HEK293T (cell line): ENCODE results near the gene QKI.

ENCODE experiments used
- CTCF ChIA-PET: fragments of 350-600 bp; formaldehyde crosslinking; extraction: SDS; loops from one replicate; lab custom pipeline; 2021; ENCODE audit warnings: antibody characterized with exemption, inconsistent platforms; lab: Yijun Ruan, JAX
- POLR2A ChIA-PET: fragments of 350-600 bp; formaldehyde crosslinking; extraction: SDS; loops from one replicate; lab custom pipeline; 2020; ENCODE audit warnings: antibody characterized with exemption, inconsistent platforms; lab: Yijun Ruan, JAX
- DNase-seq: peaks from one replicate; pipeline ENCODE4 v3.0.0; 2012; ENCODE audit warnings: mixed read lengths; ENCODE audit errors: extremely low spot score
- ARNT ChIP-seq: fragments of 450-650 bp; IDR thresholded peaks from 2 replicates; pipeline ENCODE4 v1.6.1; 2017; ENCODE audit warnings: mild to moderate bottlenecking
- BHLHE40 ChIP-seq: fragments of 450-650 bp; IDR thresholded peaks from 2 replicates; pipeline ENCODE4 v1.6.1; 2016; ENCODE audit warnings: mild to moderate bottlenecking, moderate library complexity, borderline replicate concordance
- CTBP1 ChIP-seq: fragments of 450-650 bp; IDR thresholded peaks from 2 replicates; pipeline ENCODE4 v1.6.1; 2016; ENCODE audit warnings: borderline replicate concordance
- ELF4 ChIP-seq: fragments of 450-650 bp; IDR thresholded peaks from 2 replicates; pipeline ENCODE4 v1.6.1; 2017; ENCODE audit warnings: antibody characterized with exemption
- FOXA1 ChIP-seq: fragments of 450-650 bp; IDR thresholded peaks from 2 replicates; pipeline ENCODE4 v1.6.1; 2016; ENCODE audit warnings: mild to moderate bottlenecking
- FOXK2 ChIP-seq: fragments of 450-650 bp; IDR thresholded peaks from 2 replicates; pipeline ENCODE4 v1.6.1; 2016; ENCODE audit warnings: mild to moderate bottlenecking
- FOXM1 ChIP-seq: fragments of 450-650 bp; IDR thresholded peaks from 2 replicates; pipeline ENCODE4 v1.6.1; 2017; ENCODE audit warnings: mild to moderate bottlenecking, borderline replicate concordance
- HDGF ChIP-seq: fragments of 450-650 bp; IDR thresholded peaks from 2 replicates; pipeline ENCODE4 v1.6.1; 2017; ENCODE audit warnings: antibody characterized with exemption, borderline replicate concordance
- L3MBTL2 ChIP-seq: fragments of 450-650 bp; conservative IDR thresholded peaks from 2 replicates; pipeline ENCODE4 v1.6.1; 2016; ENCODE audit warnings: mild to moderate bottlenecking
- LEF1 ChIP-seq: fragments of 450-650 bp; IDR thresholded peaks from 2 replicates; pipeline ENCODE4 v1.6.1; 2017; ENCODE audit warnings: mild to moderate bottlenecking, borderline replicate concordance
- NFRKB ChIP-seq: fragments of 450-650 bp; IDR thresholded peaks from 2 replicates; pipeline ENCODE4 v1.6.1; 2016; ENCODE audit warnings: mild to moderate bottlenecking, moderate library complexity
- SP1 ChIP-seq: fragments of 450-650 bp; IDR thresholded peaks from 2 replicates; pipeline ENCODE4 v1.6.1; 2017
- SUZ12 ChIP-seq: fragments of 450-650 bp; IDR thresholded peaks from 2 replicates; pipeline ENCODE4 v1.6.1; 2016; ENCODE audit warnings: mild to moderate bottlenecking
- TARDBP ChIP-seq: fragments of 450-650 bp; IDR thresholded peaks from 2 replicates; pipeline ENCODE4 v1.6.1; 2016
- ZNF384 ChIP-seq: fragments of 450-650 bp; IDR thresholded peaks from 2 replicates; pipeline ENCODE4 v1.6.1; 2016
- TF ChIP-seq, protein P1 (sequence below): fragments of 450-650 bp; IDR thresholded peaks from 2 replicates; pipeline ENCODE4 v1.6.1; 2016

Gene QKI

DNA sequence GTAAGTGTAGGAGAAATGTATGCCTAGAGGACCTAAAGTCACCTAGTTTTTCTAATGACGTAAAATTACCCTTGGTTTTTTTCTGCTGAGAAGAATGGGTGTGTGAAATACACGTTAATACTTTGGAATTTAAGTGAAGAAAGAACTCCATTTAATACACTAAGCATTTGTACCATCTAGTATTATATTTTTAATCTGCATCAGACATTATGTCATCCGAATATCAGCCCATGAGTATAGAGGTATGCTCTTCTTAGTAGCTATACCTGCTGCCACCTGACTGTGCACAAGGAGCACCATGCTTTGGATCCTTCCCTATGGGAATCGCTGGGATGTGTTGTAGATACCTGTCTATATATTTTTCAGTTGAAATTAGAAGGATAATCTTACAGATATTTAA, 106.4 kb downstream of the QKI start:
- TF ChIP-seq NFRKB: no peak
- no peak for TF ChIP-seq CTBP1
- TF ChIP-seq TARDBP: no peak
- no peak for TF ChIP-seq ZNF384
- TF ChIP-seq HDGF: no peak
- TF ChIP-seq FOXA1: no peak
- TF ChIP-seq FOXM1: no peak
- TF ChIP-seq ARNT: no peak
- TF ChIP-seq LEF1: no peak
- no peak for TF ChIP-seq ELF4
- no peak for TF ChIP-seq SUZ12
- no peak for TF ChIP-seq BHLHE40
- TF ChIP-seq L3MBTL2: no peak
- TF ChIP-seq SP1: no peak
- TF ChIP-seq, protein P1, sequence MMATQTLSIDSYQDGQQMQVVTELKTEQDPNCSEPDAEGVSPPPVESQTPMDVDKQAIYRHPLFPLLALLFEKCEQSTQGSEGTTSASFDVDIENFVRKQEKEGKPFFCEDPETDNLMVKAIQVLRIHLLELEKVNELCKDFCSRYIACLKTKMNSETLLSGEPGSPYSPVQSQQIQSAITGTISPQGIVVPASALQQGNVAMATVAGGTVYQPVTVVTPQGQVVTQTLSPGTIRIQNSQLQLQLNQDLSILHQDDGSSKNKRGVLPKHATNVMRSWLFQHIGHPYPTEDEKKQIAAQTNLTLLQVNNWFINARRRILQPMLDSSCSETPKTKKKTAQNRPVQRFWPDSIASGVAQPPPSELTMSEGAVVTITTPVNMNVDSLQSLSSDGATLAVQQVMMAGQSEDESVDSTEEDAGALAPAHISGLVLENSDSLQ: no peak
- no peak for TF ChIP-seq FOXK2
- DNase-seq: no peak
- ChIA-PET CTCF (no interaction called here), POLR2A (no interaction called here)

DNA sequence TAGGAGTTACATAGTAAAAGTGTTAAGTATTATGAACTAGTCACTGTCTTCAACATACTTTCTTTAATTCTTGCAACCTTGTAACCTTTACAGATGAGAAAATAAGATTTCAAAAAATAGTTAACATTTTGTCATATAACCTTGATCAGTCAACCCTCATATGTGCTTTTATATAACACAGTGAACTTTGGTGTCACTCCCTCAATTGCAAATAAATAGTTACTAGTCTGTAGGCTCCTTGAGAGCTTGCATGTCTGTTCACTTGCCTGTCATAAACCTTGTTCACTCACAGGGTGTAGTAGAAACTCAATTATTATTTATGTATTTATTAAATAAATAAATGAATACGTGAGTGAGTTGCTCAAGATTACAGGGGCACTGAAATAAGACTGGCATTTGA, 107.5 kb downstream of the QKI start:
- ChIA-PET CTCF (no interaction called here), POLR2A (no interaction called here)
- no peak for TF ChIP-seq ELF4
- TF ChIP-seq HDGF: no peak
- TF ChIP-seq ARNT: no peak
- TF ChIP-seq FOXA1: no peak
- no peak for TF ChIP-seq TARDBP
- TF ChIP-seq SUZ12: no peak
- TF ChIP-seq, protein P1: no peak
- TF ChIP-seq NFRKB: no peak
- no peak for TF ChIP-seq FOXM1
- DNase-seq: no peak

DNA sequence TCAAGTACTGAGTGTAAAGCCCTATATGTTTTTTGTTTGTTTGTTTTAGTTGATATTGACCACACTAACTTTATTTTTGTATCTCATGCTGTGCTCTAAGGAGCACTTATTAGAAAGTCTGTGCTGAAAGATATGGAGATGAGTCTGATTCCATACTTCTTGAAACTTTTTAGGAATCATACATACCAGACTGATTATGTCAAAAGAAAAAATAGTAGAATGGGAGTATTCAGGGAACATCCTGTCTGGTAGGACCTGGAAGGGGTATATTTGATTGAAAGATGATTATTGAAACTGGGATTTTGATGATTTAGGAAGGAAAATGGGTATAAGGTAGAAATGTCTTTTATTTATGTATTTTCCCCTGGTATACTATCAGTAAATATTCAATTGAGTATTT, 111.4 kb downstream of the QKI start:
- CTCF ChIA-PET: interaction anchor here (1.0 to 1.3 kb wide), 2 partner anchors 19 to 110 kb away, joined by 3 read pairs; no protein-coding TSS in a partner anchor
- POLR2A ChIA-PET: no interaction called here
- DNase-seq: no peak
- TF ChIP-seq TARDBP: no peak
- TF ChIP-seq FOXM1: no peak
- TF ChIP-seq FOXK2: no peak

DNA sequence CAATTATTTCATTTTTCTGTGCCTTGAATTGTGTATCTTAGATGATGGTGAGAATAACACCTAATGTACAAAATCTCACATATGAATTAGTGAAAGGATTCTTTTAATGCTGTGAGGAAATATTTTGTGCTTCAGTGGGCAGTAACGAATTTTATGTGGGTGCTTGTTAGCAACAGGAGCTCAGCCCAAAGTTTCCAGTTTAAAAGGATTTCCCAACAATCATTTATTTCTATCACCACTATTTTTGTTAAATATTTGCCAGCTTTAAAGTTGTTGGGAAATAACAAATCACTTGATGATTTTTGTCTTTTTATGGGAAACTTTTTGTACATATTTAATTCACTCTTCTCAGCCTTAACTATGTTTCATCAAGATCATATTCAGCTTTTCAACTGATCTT, 111.8 kb downstream of the QKI start:
- ChIA-PET CTCF (interaction anchor here (1.0 to 1.3 kb wide), 2 partner anchors 19 to 110 kb away, joined by 3 read pairs; no protein-coding TSS in a partner anchor), POLR2A (no interaction called here)
- TF ChIP-seq L3MBTL2 (no peak), BHLHE40 (no peak), ZNF384 (no peak), SUZ12 (no peak), HDGF (no peak), CTBP1 (no peak), FOXM1 (no peak), LEF1 (no peak), FOXA1 (no peak), ARNT (no peak), NFRKB (no peak), SP1 (no peak), TARDBP (no peak)
- no peak for DNase-seq

DNA sequence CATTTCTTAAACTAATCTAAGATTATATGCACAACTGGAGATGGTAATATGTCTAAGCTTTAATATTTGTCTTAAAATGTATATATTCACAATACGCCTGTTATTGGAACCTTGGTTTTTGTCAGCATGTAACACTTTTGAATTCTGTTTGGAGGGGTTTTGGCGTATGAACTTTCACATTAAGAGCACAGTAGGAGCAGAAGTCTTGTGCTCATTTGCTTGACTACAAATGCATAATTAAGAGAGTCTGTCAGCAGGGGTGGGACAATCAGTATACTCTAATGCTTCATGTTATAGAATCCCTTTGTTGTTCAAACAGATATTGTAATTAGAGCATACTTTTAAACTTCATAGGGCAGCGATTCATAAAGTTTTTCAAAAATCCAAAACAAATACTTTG, 112.8 kb downstream of the QKI start:
- ChIA-PET CTCF (interaction anchor here (1.3 kb wide), 1 partner anchor 18 kb away, joined by 3 read pairs; no protein-coding TSS in a partner anchor), POLR2A (no interaction called here)
- DNase-seq: no peak
- no peak for TF ChIP-seq FOXK2
- no peak for TF ChIP-seq NFRKB
- no peak for TF ChIP-seq FOXM1
- TF ChIP-seq ELF4: no peak
- TF ChIP-seq SP1: no peak
- no peak for TF ChIP-seq LEF1
- TF ChIP-seq TARDBP: no peak
- no peak for TF ChIP-seq SUZ12
- no peak for TF ChIP-seq ZNF384
- no peak for TF ChIP-seq FOXA1
- TF ChIP-seq CTBP1: no peak
- no peak for TF ChIP-seq L3MBTL2
- TF ChIP-seq HDGF: no peak
- TF ChIP-seq ARNT: no peak
- no peak for TF ChIP-seq BHLHE40
- TF ChIP-seq, protein P1: no peak

DNA sequence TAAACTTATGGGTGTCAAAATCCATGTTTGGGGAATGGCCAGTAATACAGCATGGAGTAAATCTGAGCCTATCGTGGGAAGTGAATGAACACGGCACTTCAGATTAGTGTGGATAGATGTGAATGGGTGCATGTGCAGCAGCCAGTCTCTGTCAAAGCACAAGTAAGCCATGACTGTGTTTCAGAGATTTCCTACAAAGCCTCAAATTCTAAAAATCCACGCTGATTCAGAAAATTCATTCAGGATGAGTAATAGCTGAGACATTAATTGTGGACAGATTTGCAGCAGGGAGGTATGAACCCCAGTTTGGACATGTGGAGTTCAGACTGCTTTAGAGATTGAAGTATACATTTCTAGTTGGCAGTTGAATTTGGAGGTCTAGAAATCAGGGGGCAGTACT, 115.1 kb downstream of the QKI start:
- ChIA-PET CTCF (interaction anchor here (0.8 to 0.9 kb wide), 2 partner anchors 13 to 25 kb away, joined by 3 read pairs; no protein-coding TSS in a partner anchor), POLR2A (no interaction called here)
- DNase-seq: no peak
- TF ChIP-seq NFRKB: no peak

DNA sequence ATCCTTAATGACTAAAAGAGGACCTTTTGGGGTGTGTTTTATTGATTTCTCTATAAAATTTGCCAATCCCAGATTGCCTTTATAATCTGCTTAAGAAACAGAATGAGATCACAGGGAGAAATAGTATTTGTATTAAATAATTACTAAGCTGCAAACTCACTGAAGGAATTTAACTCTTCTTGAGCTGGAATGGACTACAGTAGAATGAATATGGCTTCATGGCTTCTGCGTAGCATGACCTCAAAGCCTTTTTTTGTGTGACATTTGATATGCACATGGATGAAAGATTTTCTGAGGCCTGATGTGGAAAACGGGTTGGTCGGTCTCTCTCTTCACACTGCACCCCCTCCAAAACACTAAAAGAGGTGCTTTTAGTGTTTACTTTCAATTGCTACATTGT, 115.9 kb downstream of the QKI start:
- no peak for TF ChIP-seq ARNT
- POLR2A ChIA-PET: no interaction called here
- CTCF ChIA-PET: no interaction called here
- DNase-seq: no peak
